Psoas muscle (tissue), 8 donors: ENCODE data around the gene SF3B5. TPM values are rescaled to one million over a fixed set of nuclear protein-coding genes. Genes with fewer than 3 reads are reported as not detected.

Experiments
- ATAC-seq, 4 donors: fragments of 200-7000 bp; cut with Tn5 transposase; one replicate each; pipeline ENCODE4 v1.9.1; 2020; ENCODE audit warnings: moderate library complexity in 3 of 4, mild to moderate bottlenecking in 2 of 4
- DNase-seq, 2 donors: peaks; one replicate each; pipeline ENCODE4 v3.0.0-alpha.2; 2020
- H3K27ac ChIP-seq: fragments of 200-600 bp; one replicate; pipeline ENCODE4 v1.8.0; 2022
- H3K27me3 ChIP-seq, 3 donors: fragments of 200-600 bp in 1 of 3; one replicate each; pipeline versions ENCODE4 v1.6.1 to v1.8.0; 2013 to 2022; ENCODE audit warnings: low read length in 2 of 3, mild to moderate bottlenecking in 2 of 3, moderate library complexity in 1 of 3; ENCODE audit not compliant: insufficient read depth in 3 of 3
- H3K36me3 ChIP-seq, 2 donors: fragments of 200-600 bp in 1 of 2; one replicate each; pipeline versions ENCODE4 v1.6.1 to v1.8.0; 2013 to 2022; ENCODE audit warnings: low read depth in 1 of 2, mild to moderate bottlenecking in 1 of 2, moderate library complexity in 1 of 2; ENCODE audit not compliant: insufficient read depth in 1 of 2
- H3K4me1 ChIP-seq: fragments of 200-600 bp; one replicate; pipeline ENCODE4 v1.8.0; 2022
- H3K4me3 ChIP-seq: fragments of 200-600 bp; one replicate; pipeline ENCODE4 v1.8.0; 2022; ENCODE audit warnings: mild to moderate bottlenecking
- H3K9me3 ChIP-seq: fragments of 200-600 bp; one replicate; pipeline ENCODE4 v1.8.0; 2022
- WGBS, 3 donors: extraction: QIAGEN DNeasy Blood & Tissue Kit; methylation state at CpG; one replicate each; pipeline versions ENCODE4 v1.1.6 to v1.1.7; 2013; 5-methylcytosine and 5-hydroxymethylcytosine counted together
- intact Hi-C, 2 donors: fragments of 100-400 bp; cut with DNase I; formaldehyde crosslinking; loops; one replicate each; pipeline versions ENCODE4 v1.11.0 to v1.14.2; 2022
- long read RNA-seq, 2 donors: library from polyadenylated mRNA; unstranded; transcript quantifications; one replicate each; pipeline ENCODE4 v2.0.0, GENCODE V29; 2021
- polyA plus RNA-seq, 3 donors: library from polyadenylated mRNA; stranded (reverse); fragments of 200-250 nt; gene quantifications; one replicate each; pipeline ENCODE4 v1.2.3, GENCODE V29; 2013
- total RNA-seq, 4 donors: library from RNA; stranded (reverse); fragmentation: NEBNext Ultra II Directional in 2 of 4; extraction: Animal tissue kit (Norgen Biotek cat#: 25700) in 2 of 4; gene quantifications; one replicate each; pipeline versions ENCODE4 v1.2.1 to v1.2.4, GENCODE V29; 2021 to 2023
- TF ChIP-seq, protein P1 (sequence below): fragments of 200-600 bp; IDR thresholded peaks from one replicate; pipeline ENCODE4 v1.8.0; 2022; ENCODE audit warnings: antibody characterized with exemption
- donor health status: healthy with polysubstance abuse.
- donor health status: DM: no; HTN: no; CAD: no; lungs with moderate emphysema.
- donor health status: Bipolar disorder and iron deficiency.
- donor health status: healthy.
- donor health status: DM: yes; HTN: yes; CAD: no.
- donor health status: DM: no; HTN: no; CAD: no.
- donor health status: DM: no; HTN: no; CAD: no.
- donor health status: DM: yes; HTN: yes; CAD: no.

The SF3B5 gene
- total RNA-seq = 100 to 1,000 TPM; 115 to 146 (median 127) TPM
- polyA plus RNA-seq = 100 to 1,000 TPM; 173 to 296 (median 180) TPM
- long read RNA-seq, donor 1, transcript SF3B5-201 (1 exons, 693 nt) = major isoform, 32 of 32 reads
- long read RNA-seq, donor 1, partial matches to known transcripts = 0 of 32 reads
- long read RNA-seq, donor 1, other reads (novel, unspliced or antisense) = 0 of 32 reads
- long read RNA-seq, donor 2, transcript SF3B5-201 (1 exons, 693 nt) = major isoform, 49 of 49 reads
- long read RNA-seq, donor 2, partial matches to known transcripts = 0 of 49 reads
- long read RNA-seq, donor 2, other reads (novel, unspliced or antisense) = 0 of 49 reads

DNA sequence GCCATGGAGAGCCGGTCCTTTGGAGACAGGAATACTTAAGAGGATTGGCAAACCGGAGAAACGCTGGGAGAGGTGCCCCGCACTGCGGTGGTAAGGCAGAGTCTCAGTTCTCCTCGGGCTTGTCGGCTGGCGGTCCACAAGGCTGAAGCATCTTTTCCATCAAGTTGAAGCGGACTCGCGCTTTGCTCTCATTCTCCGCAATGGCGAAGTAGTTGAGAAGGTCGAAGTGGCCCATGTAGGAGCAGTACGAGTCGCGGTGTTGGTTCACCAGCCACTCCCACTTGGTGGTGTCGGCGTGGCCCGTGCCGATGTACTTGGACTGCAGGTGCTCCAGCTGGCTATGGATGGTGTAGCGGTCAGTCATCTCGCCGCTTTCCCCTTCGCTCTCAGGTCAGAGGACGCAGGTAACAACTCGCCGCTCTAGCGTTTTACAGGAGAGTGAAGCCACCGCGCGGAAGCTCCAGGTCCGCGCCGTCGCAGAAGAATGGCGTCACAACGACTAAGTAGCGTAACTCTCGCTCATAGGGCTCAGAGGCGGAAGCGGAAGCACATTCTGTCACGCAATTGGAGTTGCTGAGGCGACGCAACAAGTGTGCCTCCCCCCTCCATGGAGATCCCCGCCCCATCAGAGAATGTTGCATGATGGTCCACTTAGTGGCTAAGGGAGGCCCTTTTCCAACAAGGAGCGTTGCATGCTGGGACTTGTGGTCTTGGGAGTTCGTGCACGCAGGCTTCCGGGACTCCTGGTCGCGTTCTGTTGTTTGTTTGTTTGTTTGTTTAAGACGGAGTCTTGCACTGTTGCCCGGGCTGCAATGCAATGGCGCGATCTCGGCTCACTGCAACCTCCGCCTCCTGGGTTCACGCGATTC lies at the start of gene SF3B5:
Gene SF3B5 (minus strand): TSS at position 440 of the 869 bp plus-strand sequence. CDS start 76 bp downstream, at position 364.
- DNase-seq (peak; percentile 98 to 99), ATAC-seq (peak; percentile 99 to 100 (median 100))

DNA sequence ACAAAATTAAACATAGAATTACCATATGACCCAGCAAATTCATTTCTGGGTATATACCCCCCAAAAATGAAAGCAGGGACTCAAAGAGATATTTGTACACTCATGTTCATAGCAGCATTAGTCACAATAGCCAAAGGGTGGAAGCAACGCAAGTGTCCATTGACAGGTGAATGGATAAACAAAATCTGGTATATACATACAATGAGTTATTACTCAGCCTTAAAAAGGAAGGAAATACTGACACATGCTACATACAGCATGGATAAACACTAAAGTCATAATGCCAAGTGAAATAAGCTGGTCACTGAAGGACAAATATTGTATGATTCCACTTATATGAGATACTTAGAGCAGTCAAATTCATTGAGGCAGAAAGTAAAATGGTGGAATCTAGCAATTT lies 49.6 kb upstream of the SF3B5 start:
- no peak overlapping the region for H3K4me3 ChIP-seq
- no peaks in the 10 kb centered on the region for H3K4me1 ChIP-seq
- H3K27me3 ChIP-seq = peaks cover 0 to 15% (median under 1%) of the 10 kb centered on the region in 3 donors
- ATAC-seq (no peak), DNase-seq (no peak)
- no peak overlapping the region for H3K27ac ChIP-seq
- intact Hi-C loops = no loop called here
- no peaks in the 10 kb centered on the region for H3K9me3 ChIP-seq
- no peaks in the 10 kb centered on the region for H3K36me3 ChIP-seq
- TF ChIP-seq, protein P1, sequence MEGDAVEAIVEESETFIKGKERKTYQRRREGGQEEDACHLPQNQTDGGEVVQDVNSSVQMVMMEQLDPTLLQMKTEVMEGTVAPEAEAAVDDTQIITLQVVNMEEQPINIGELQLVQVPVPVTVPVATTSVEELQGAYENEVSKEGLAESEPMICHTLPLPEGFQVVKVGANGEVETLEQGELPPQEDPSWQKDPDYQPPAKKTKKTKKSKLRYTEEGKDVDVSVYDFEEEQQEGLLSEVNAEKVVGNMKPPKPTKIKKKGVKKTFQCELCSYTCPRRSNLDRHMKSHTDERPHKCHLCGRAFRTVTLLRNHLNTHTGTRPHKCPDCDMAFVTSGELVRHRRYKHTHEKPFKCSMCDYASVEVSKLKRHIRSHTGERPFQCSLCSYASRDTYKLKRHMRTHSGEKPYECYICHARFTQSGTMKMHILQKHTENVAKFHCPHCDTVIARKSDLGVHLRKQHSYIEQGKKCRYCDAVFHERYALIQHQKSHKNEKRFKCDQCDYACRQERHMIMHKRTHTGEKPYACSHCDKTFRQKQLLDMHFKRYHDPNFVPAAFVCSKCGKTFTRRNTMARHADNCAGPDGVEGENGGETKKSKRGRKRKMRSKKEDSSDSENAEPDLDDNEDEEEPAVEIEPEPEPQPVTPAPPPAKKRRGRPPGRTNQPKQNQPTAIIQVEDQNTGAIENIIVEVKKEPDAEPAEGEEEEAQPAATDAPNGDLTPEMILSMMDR = no peak
- WGBS, 3 donors = 71 to 86% (median 78%) methylated on average over 1 of the region's 1 CpG

More for the DNA sequence above, at the start of gene SF3B5:
- WGBS, 3 donors = 0 to 1% (median 0%) methylated on average over 60 of the region's 60 CpGs
- intact Hi-C loops = loop anchor here (5.0 kb wide), 2 partner anchors 122 to 192 kb away; partner anchors contain the start of gene UTRN (in 1 of the 2)
- Histone ChIP-seq H3K4me1 (peaks cover 15% of the 10 kb centered on the region), H3K36me3 (no peaks in the 10 kb centered on the region), H3K9me3 (no peaks in the 10 kb centered on the region), H3K27ac (peak within 1 kb of the TSS; percentile 87), H3K4me3 (peak within 1 kb of the TSS; percentile 95), H3K27me3 (no peaks in the 10 kb centered on the region)
- TF ChIP-seq, protein P1 = no peak

DNA sequence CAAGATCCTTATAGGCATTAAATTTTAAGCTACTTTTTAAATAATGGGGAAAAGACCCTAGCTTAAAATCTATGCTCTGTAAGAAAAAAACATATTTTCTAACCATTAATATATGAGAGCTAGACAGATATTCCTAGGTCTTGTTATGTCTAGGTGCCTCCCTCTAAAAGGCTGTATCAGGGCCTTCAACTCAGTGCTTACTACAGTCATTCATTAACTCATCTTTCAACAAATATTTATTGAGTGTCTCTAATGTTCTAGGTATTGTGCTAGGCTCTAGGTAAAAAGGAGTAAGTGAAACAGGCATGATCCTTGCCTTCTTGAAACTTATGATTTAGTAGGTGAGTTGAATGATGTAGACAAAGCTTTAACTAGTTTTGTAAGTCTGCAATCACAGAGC lies 48.5 kb upstream of the SF3B5 start:
- H3K36me3 ChIP-seq = no peaks in the 10 kb centered on the region
- peaks cover 0 to 4% (median 0%) of the 10 kb centered on the region in 3 donors for H3K27me3 ChIP-seq
- H3K4me1 ChIP-seq = no peaks in the 10 kb centered on the region
- H3K4me3 ChIP-seq = no peak overlapping the region
- ATAC-seq (no peak), DNase-seq (no peak)
- TF ChIP-seq, protein P1 = no peak
- no peaks in the 10 kb centered on the region for H3K9me3 ChIP-seq
- no peak overlapping the region for H3K27ac ChIP-seq
- intact Hi-C loops = no loop called here

DNA sequence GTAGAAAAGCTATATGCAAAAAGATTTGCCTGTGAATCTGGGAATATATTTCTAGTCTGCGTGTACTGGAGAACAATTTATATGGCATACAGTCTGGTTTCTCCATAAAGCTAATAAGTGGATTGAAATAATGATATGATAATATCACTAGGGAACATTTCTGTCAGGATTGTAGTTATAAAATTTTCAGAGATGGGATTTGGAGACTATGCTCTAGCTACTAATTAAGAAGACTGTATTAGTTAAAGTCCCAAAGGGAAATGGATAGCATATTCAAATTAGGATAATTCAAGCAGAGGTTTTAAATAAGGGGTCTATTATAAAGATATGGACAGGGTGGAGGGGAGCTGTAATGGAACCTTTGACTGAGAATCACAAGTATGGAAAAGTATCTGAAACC lies 47.7 kb upstream of the SF3B5 start:
- ATAC-seq (no peak), DNase-seq (no peak)
- H3K9me3 ChIP-seq = no peaks in the 10 kb centered on the region
- TF ChIP-seq, protein P1 = no peak
- WGBS, 3 donors = 90 to 98% (median 95%) methylated on average over 1 of the region's 1 CpG
- H3K4me3 ChIP-seq = no peak overlapping the region
- no peak overlapping the region for H3K27ac ChIP-seq
- intact Hi-C loops = no loop called here
- H3K36me3 ChIP-seq = no peaks in the 10 kb centered on the region
- peaks cover 0 to 1% (median 0%) of the 10 kb centered on the region in 3 donors for H3K27me3 ChIP-seq
- no peaks in the 10 kb centered on the region for H3K4me1 ChIP-seq
